Endothelial cell of umbilical vein (primary cell): ENCODE results near the gene ZNF672. TPM values are rescaled to one million over a fixed set of nuclear protein-coding genes. Genes with fewer than 3 reads are reported as not detected.

Experiments used
- BruUV-seq: library from RNA; stranded (reverse); fragments of 400-500 nt; replicated peaks from 2 replicates; lab custom pipeline; 2021; lab: Mats Ljungman, UMichigan
- CTCF ChIA-PET: fragments of 300-600, 350-600 bp; sonication (Branson Sonifier 250); formaldehyde crosslinking; loops from one replicate; lab custom pipeline; 2021; ENCODE audit warnings: antibody characterized with exemption, inconsistent platforms; lab: Charles Lee
- POLR2A ChIA-PET: fragments of 300-600, 350-600 bp; sonication (Branson Sonifier 250); formaldehyde crosslinking; loops from one replicate; lab custom pipeline; 2021; ENCODE audit warnings: antibody characterized with exemption, inconsistent platforms; lab: Charles Lee
- DNase-seq: peaks from one replicate; pipeline ENCODE4 v3.0.0-alpha.2; 2011; ENCODE audit warnings: low read depth, low spot score
- FAIRE-seq: peaks from 2 replicates; lab custom pipeline; 2011; peaks lifted over from hg19 to GRCh38; lab: Jason Lieb, UNC
- H2AFZ ChIP-seq: 2 replicates; pipeline ENCODE4 v1.6.0; 2012; ENCODE audit warnings: low read depth, low read length, control low read depth, inconsistent platforms
- H3K27ac ChIP-seq: 2 replicates; pipeline ENCODE4 v1.5.1; 2011; ENCODE audit warnings: low read depth, mild to moderate bottlenecking, control low read depth, low read length, moderate library complexity; ENCODE audit not compliant: insufficient read depth
- H3K27me3 ChIP-seq, 2 experiments: 2 replicates each; pipeline versions ENCODE4 v1.6.0 to v1.6.1; 2011; ENCODE audit warnings: low read length in 2 of 2, mixed read lengths in 1 of 2; ENCODE audit not compliant: control insufficient read depth in 2 of 2, insufficient read depth in 2 of 2
- H3K36me3 ChIP-seq, 2 experiments: 2 replicates in 1 of 2; 3 replicates in 1 of 2; pipeline ENCODE4 v1.5.1; 2011; ENCODE audit warnings: low read length in 2 of 2, mild to moderate bottlenecking in 1 of 2, moderate library complexity in 1 of 2; ENCODE audit not compliant: control insufficient read depth in 2 of 2, insufficient read depth in 2 of 2; ENCODE audit errors: extremely low read depth in 1 of 2
- H3K4me1 ChIP-seq: 3 replicates; pipeline ENCODE4 v1.5.1; 2011; ENCODE audit warnings: mild to moderate bottlenecking, low read length; ENCODE audit not compliant: control insufficient read depth, insufficient read depth; ENCODE audit errors: extremely low read depth
- H3K4me2 ChIP-seq: 2 replicates; pipeline ENCODE4 v1.6.1; 2011; ENCODE audit warnings: low read length, control low read depth, mixed read lengths; ENCODE audit not compliant: insufficient read depth
- H3K4me3 ChIP-seq, 3 experiments: fragments of 200-600 bp in 1 of 3; sonication (generic), shearing (Covaris generic) in 1 of 3; replicated peaks in 1 of 3; 2 replicates each; pipeline ENCODE4 v1.5.1; 2011 to 2016; ENCODE audit warnings: control low read depth in 3 of 3, low read length in 3 of 3, mild to moderate bottlenecking in 2 of 3, inconsistent platforms in 1 of 3, low read depth in 1 of 3, moderate library complexity in 1 of 3; ENCODE audit not compliant: insufficient read depth in 1 of 3
- H3K79me2 ChIP-seq: 2 replicates; pipeline ENCODE4 v1.6.0; 2012; ENCODE audit warnings: low read length, inconsistent platforms; ENCODE audit not compliant: control insufficient read depth, insufficient read depth
- H3K9ac ChIP-seq: replicated peaks from 2 replicates; pipeline ENCODE3; 2011; ENCODE audit warnings: low read length, control low read depth; ENCODE audit not compliant: insufficient read depth; ENCODE audit errors: extremely low read depth
- H3K9me1 ChIP-seq: replicated peaks from 3 replicates; pipeline ENCODE4 v1.6.0; 2011; ENCODE audit warnings: mild to moderate bottlenecking, low read length; ENCODE audit not compliant: control insufficient read depth, insufficient read depth; ENCODE audit errors: extremely low read depth
- H3K9me3 ChIP-seq: replicated peaks from 2 replicates; pipeline ENCODE4 v1.5.1; 2012; ENCODE audit warnings: low read length, inconsistent platforms; ENCODE audit not compliant: control insufficient read depth, insufficient read depth
- H4K20me1 ChIP-seq: replicated peaks from 2 replicates; pipeline ENCODE3; 2011; ENCODE audit warnings: mild to moderate bottlenecking, low read length; ENCODE audit not compliant: control insufficient read depth, insufficient read depth; ENCODE audit errors: extremely low read depth
- EZH2 ChIP-seq: IDR thresholded peaks from 2 replicates; pipeline ENCODE4 v1.6.1; 2012; ENCODE audit warnings: borderline replicate concordance, low read depth, mild to moderate bottlenecking, moderate library complexity, low read length, inconsistent platforms; ENCODE audit not compliant: severe bottlenecking
- FOS ChIP-seq: IDR thresholded peaks from 2 replicates; pipeline ENCODE4 v1.6.1; 2011; ENCODE audit warnings: mild to moderate bottlenecking, low read length, moderate library complexity, borderline replicate concordance; ENCODE audit not compliant: insufficient read depth
- GATA2 ChIP-seq: IDR thresholded peaks from 2 replicates; pipeline ENCODE4 v1.7.0; 2011; ENCODE audit warnings: low read depth, mild to moderate bottlenecking, moderate library complexity, mixed read lengths, low read length; ENCODE audit not compliant: insufficient read length, insufficient read depth
- JUN ChIP-seq: IDR thresholded peaks from 2 replicates; pipeline ENCODE4 v1.6.1; 2011; ENCODE audit warnings: borderline replicate concordance, low read depth; ENCODE audit not compliant: insufficient read length, insufficient read depth
- MYC ChIP-seq: IDR thresholded peaks from one replicate; pipeline ENCODE4 v1.6.1; 2011; ENCODE audit warnings: mild to moderate bottlenecking, low read depth, low read length
- POLR2A ChIP-seq: IDR thresholded peaks from 2 replicates; pipeline ENCODE4 v1.6.1; 2012; ENCODE audit warnings: low read depth, mild to moderate bottlenecking, control low read depth, low read length
- POLR2AphosphoS5 ChIP-seq: IDR thresholded peaks from 2 replicates; pipeline ENCODE4 v1.6.1; 2012; ENCODE audit warnings: low read depth, mild to moderate bottlenecking, control low read depth, low read length, moderate library complexity; ENCODE audit not compliant: insufficient read depth
- dilution Hi-C: fragments of 300-500 bp; cut with MboI; formaldehyde crosslinking; loops from one replicate; pipeline ENCODE4 v1.15.0; 2019; ENCODE audit warnings: low sequenced_read_pairs; ENCODE audit not compliant: extremely low pct_ligation_motif_present
- intact Hi-C: fragments of 100-400 bp; cut with micrococcal nuclease; formaldehyde crosslinking; loops from one replicate; pipeline ENCODE4 v1.10.0; 2022
- polyA plus RNA-seq, 4 experiments: library from polyadenylated mRNA; depleted of rRNA in 3 of 4; stranded (reverse) in 3 of 4; unstranded in 1 of 4; fragments of >200 nt; gene quantifications; 2 replicates each; pipeline versions ENCODE4 v1.2.1 to v1.2.3, GENCODE V29; 2011 to 2012; ENCODE audit warnings: missing spikeins in 1 of 4
- total RNA-seq: library from RNA; stranded (reverse); gene quantifications from 2 replicates; pipeline ENCODE4 v1.2.3, GENCODE V29; 2021
- TF ChIP-seq, protein P1 (sequence below): IDR thresholded peaks from 2 replicates; pipeline ENCODE4 v1.6.1; 2011; ENCODE audit not compliant: insufficient read depth, insufficient read length
- TF ChIP-seq, protein P2 (sequence below), 2 donors: IDR thresholded peaks; 1 replicate in 1 of 2; 2 replicates in 1 of 2; pipeline ENCODE4 v1.5.1; 2011; ENCODE audit warnings: low read length in 2 of 2, mild to moderate bottlenecking in 2 of 2, moderate library complexity in 2 of 2, control low read depth in 1 of 2, inconsistent platforms in 1 of 2, low read depth in 1 of 2; ENCODE audit not compliant: insufficient read depth in 1 of 2; ENCODE audit errors: extremely low read depth in 1 of 2

Gene ZNF672
- total and polyA plus RNA-seq, 2 donors (not counting 3 experiments of a cell fraction or from before 2014, with no cell fraction given), result 20.1 to 29.6 TPM

DNA sequence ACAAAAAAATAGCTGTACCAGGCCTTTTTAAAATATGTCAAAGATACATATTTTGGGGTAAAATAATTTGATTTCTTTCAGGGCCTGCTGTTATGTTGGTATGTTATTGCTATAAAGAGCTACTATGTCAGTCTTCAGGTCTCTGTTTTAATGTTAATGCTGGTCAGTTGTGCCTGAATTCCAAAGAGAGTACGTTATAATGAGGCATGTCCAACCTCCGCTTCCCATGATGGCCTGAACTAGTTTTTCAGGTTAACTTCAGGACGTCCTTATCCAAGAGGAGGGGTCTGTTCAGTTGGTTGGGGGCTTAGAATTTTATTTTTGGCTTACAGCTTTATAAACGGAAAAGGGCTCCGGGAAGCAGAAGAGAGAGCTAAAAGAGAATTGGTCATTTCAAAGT is 47.6 kb upstream of the ZNF672 start:
- FAIRE-seq, result no peak
- Histone ChIP-seq H3K9ac (no peak overlapping the region), H3K27me3 (no peaks in the 10 kb centered on the region), H3K4me2 (no peak overlapping the region), H4K20me1 (no peaks in the 10 kb centered on the region), H2AFZ (no peak overlapping the region), H3K27ac (no peak overlapping the region), H3K4me3 (no peak overlapping the region), H3K9me1 (no peaks in the 10 kb centered on the region), H3K4me1 (no peaks in the 10 kb centered on the region), H3K36me3 (no peaks in the 10 kb centered on the region), H3K9me3 (no peaks in the 10 kb centered on the region), H3K79me2 (no peaks in the 10 kb centered on the region)
- ChIA-PET CTCF (interaction anchor here (1.0 kb wide), 1 partner anchor 29 kb away, joined by 3 read pairs; no protein-coding TSS in a partner anchor), POLR2A (no interaction called here)
- intact Hi-C loops, result no loop called here
- dilution Hi-C loops, result no loop called here
- TF ChIP-seq EZH2, result no peak
- BruUV-seq, result no TSS peak
- DNase-seq, result no peak

DNA sequence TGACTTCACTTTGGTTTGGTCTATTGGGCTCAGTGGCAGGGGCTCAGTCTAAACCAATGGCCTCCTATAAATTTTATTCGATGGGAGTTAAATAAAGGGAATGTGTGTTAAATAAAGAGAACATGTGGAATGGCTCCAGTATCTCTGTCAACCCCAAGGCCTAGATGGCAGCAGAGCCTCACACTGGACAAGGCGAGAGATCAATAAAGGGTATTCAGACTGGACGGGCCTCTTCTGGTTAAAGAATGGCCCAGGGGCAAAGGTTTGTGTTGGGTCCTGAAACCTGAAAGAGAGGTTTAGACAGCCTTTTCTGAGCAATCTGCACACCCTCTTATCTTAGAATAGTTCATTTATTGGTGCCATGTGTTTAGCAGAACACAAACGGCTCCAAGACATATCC is 47.0 kb upstream of the ZNF672 start:
- no TSS peak for BruUV-seq
- H3K9ac ChIP-seq, result no peak overlapping the region
- H3K4me1 ChIP-seq, result no peaks in the 10 kb centered on the region
- H2AFZ ChIP-seq, result no peak overlapping the region
- no peak overlapping the region for H3K4me2 ChIP-seq
- dilution Hi-C loops, result no loop called here
- no peak overlapping the region for H3K27ac ChIP-seq
- TF ChIP-seq POLR2A (no peak), FOS (no peak), GATA2 (no peak), MYC (no peak), POLR2AphosphoS5 (no peak), EZH2 (no peak), JUN (no peak)
- TF ChIP-seq, protein P1, sequence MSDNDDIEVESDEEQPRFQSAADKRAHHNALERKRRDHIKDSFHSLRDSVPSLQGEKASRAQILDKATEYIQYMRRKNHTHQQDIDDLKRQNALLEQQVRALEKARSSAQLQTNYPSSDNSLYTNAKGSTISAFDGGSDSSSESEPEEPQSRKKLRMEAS, result no peak
- TF ChIP-seq, protein P2, sequence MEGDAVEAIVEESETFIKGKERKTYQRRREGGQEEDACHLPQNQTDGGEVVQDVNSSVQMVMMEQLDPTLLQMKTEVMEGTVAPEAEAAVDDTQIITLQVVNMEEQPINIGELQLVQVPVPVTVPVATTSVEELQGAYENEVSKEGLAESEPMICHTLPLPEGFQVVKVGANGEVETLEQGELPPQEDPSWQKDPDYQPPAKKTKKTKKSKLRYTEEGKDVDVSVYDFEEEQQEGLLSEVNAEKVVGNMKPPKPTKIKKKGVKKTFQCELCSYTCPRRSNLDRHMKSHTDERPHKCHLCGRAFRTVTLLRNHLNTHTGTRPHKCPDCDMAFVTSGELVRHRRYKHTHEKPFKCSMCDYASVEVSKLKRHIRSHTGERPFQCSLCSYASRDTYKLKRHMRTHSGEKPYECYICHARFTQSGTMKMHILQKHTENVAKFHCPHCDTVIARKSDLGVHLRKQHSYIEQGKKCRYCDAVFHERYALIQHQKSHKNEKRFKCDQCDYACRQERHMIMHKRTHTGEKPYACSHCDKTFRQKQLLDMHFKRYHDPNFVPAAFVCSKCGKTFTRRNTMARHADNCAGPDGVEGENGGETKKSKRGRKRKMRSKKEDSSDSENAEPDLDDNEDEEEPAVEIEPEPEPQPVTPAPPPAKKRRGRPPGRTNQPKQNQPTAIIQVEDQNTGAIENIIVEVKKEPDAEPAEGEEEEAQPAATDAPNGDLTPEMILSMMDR (IDR thresholded peaks at IDR 0.05; ENCODE audit: extremely low read depth in 1 of 2, insufficient read depth in 1 of 2, low read depth in 1 of 2, low read length in 2 of 2), result no peak
- ChIA-PET POLR2A (no interaction called here), CTCF (no interaction called here)
- H3K9me1 ChIP-seq, result no peaks in the 10 kb centered on the region
- H3K36me3 ChIP-seq, result no peaks in the 10 kb centered on the region
- intact Hi-C loops, result no loop called here
- H4K20me1 ChIP-seq, result no peaks in the 10 kb centered on the region
- no peak for FAIRE-seq
- H3K4me3 ChIP-seq, result no peak overlapping the region
- no peak for DNase-seq
- no peaks in the 10 kb centered on the region for H3K79me2 ChIP-seq
- no peaks in the 10 kb centered on the region for H3K27me3 ChIP-seq
- no peaks in the 10 kb centered on the region for H3K9me3 ChIP-seq
